H1 (cell line): Measurements from ENCODE around the gene EPS8L1. TPM values are rescaled to one million over a fixed set of nuclear protein-coding genes. Genes with fewer than 3 reads are reported as not detected.

Experiments
- CTCF ChIA-PET: fragments of 300-600 bp; sonication (Branson Sonifier 250); formaldehyde crosslinking; loops from one replicate; lab custom pipeline; 2021; ENCODE audit not compliant: partially characterized antibody; lab: Charles Lee
- POLR2A ChIA-PET: fragments of 300-600 bp; sonication (Branson Sonifier 250); formaldehyde crosslinking; loops from one replicate; lab custom pipeline; 2021; ENCODE audit warnings: inconsistent platforms; ENCODE audit not compliant: partially characterized antibody; lab: Charles Lee
- DNase-seq, 2 experiments: peaks; one replicate each; pipeline versions ENCODE4 v3.0.0 to v3.0.0-alpha.2; 2010 to 2022; ENCODE audit warnings: low spot score in 2 of 2, low read depth in 1 of 2, mixed read lengths in 1 of 2
- FAIRE-seq: peaks from 2 replicates; lab custom pipeline; 2011; peaks lifted over from hg19 to GRCh38; lab: Jason Lieb, UNC
- H2AFZ ChIP-seq: 2 replicates; pipeline ENCODE4 v1.8.1; 2012; ENCODE audit warnings: low read length, inconsistent platforms
- H2AK5ac ChIP-seq: 2 replicates; pipeline ENCODE4 v1.6.1; 2013; ENCODE audit warnings: low read depth, low read length
- H2BK120ac ChIP-seq: replicated peaks from 2 replicates; pipeline ENCODE3; 2013; ENCODE audit warnings: low read depth, low read length, inconsistent platforms
- H2BK12ac ChIP-seq: 2 replicates; pipeline ENCODE4 v1.6.1; 2013; ENCODE audit warnings: low read depth, low read length
- H2BK15ac ChIP-seq: 2 replicates; pipeline ENCODE4 v1.6.1; 2013; ENCODE audit warnings: low read length
- H2BK20ac ChIP-seq: 2 replicates; pipeline ENCODE4 v1.6.1; 2013; ENCODE audit warnings: low read length
- H2BK5ac ChIP-seq: 2 replicates; pipeline ENCODE4 v1.6.1; 2013; ENCODE audit warnings: low read depth, low read length
- H3K14ac ChIP-seq: 2 replicates; pipeline ENCODE4 v1.6.1; 2013; ENCODE audit warnings: inconsistent platforms; ENCODE audit not compliant: insufficient read length
- H3K18ac ChIP-seq: 2 replicates; pipeline ENCODE4 v1.6.1; 2013; ENCODE audit warnings: low read length; ENCODE audit errors: extremely low read depth
- H3K23ac ChIP-seq: 2 replicates; pipeline ENCODE4 v1.6.1; 2013; ENCODE audit warnings: inconsistent platforms; ENCODE audit not compliant: insufficient read length
- H3K23me2 ChIP-seq: 2 replicates; pipeline ENCODE4 v1.6.1; 2013; ENCODE audit warnings: low read depth, low read length
- H3K27ac ChIP-seq: 2 replicates; pipeline ENCODE4 v1.6.1; 2011; ENCODE audit warnings: low read depth, low read length, inconsistent platforms
- H3K27me3 ChIP-seq, 4 experiments: replicated peaks in 1 of 4; 1 replicate in 1 of 4; 2 replicates in 3 of 4; pipeline versions ENCODE4 v1.6.1 to v1.8.1; 2011 to 2013; ENCODE audit warnings: low read length in 3 of 4, mild to moderate bottlenecking in 3 of 4, inconsistent platforms in 2 of 4, mixed read lengths in 2 of 4, moderate library complexity in 1 of 4; ENCODE audit not compliant: control insufficient read depth in 3 of 4, insufficient read depth in 3 of 4; ENCODE audit errors: extremely low read depth in 1 of 4
- H3K36me3 ChIP-seq, 4 experiments: 2 replicates each; pipeline versions ENCODE4 v1.6.1 to v1.8.1; 2011 to 2013; ENCODE audit warnings: mild to moderate bottlenecking in 4 of 4, low read length in 3 of 4, moderate library complexity in 2 of 4, control low read depth in 1 of 4, inconsistent platforms in 1 of 4; ENCODE audit not compliant: insufficient read depth in 4 of 4, control insufficient read depth in 2 of 4
- H3K4ac ChIP-seq: replicated peaks from 2 replicates; pipeline ENCODE3; 2013; ENCODE audit warnings: low read length, low read depth, mixed read lengths, inconsistent platforms; ENCODE audit not compliant: insufficient read length
- H3K4me1 ChIP-seq, 4 experiments: replicated peaks in 1 of 4; 1 replicate in 1 of 4; 2 replicates in 3 of 4; pipeline versions ENCODE4 v1.6.1 to v1.8.1; 2011 to 2013; ENCODE audit warnings: low read length in 3 of 4, inconsistent platforms in 2 of 4, mixed read lengths in 1 of 4; ENCODE audit not compliant: insufficient read depth in 4 of 4, control insufficient read depth in 3 of 4
- H3K4me2 ChIP-seq, 2 experiments: 2 replicates each; pipeline versions ENCODE4 v1.6.1 to v1.8.1; 2011 to 2013; ENCODE audit warnings: low read depth in 2 of 2, low read length in 2 of 2, control low read depth in 1 of 2, inconsistent platforms in 1 of 2, mild to moderate bottlenecking in 1 of 2; ENCODE audit not compliant: insufficient read depth in 1 of 2
- H3K4me3 ChIP-seq, 4 experiments: fragments of 200-600, 300-600 bp in 1 of 4; sonication (generic), shearing (Covaris generic), sonication (Bioruptor Twin) in 1 of 4; 2 replicates each; pipeline versions ENCODE4 v1.5.1 to v1.8.1; 2011 to 2016; ENCODE audit warnings: low read length in 4 of 4, low read depth in 3 of 4, control low read depth in 2 of 4, inconsistent platforms in 2 of 4, mild to moderate bottlenecking in 2 of 4, mixed read lengths in 1 of 4, moderate library complexity in 1 of 4; ENCODE audit not compliant: insufficient read depth in 2 of 4; ENCODE audit errors: extremely low read depth in 1 of 4
- H3K56ac ChIP-seq: replicated peaks from 2 replicates; pipeline ENCODE3; 2013; ENCODE audit warnings: low read depth, mild to moderate bottlenecking, mixed read lengths, low read length, inconsistent platforms; ENCODE audit not compliant: insufficient read length
- H3K79me1 ChIP-seq: 2 replicates; pipeline ENCODE4 v1.6.1; 2013; ENCODE audit warnings: low read depth, low read length, control low read depth
- H3K79me2 ChIP-seq, 2 experiments: 2 replicates each; pipeline versions ENCODE4 v1.6.1 to v1.8.1; 2012 to 2013; ENCODE audit warnings: low read length in 2 of 2, mild to moderate bottlenecking in 2 of 2, inconsistent platforms in 1 of 2; ENCODE audit not compliant: insufficient read depth in 2 of 2, control insufficient read depth in 1 of 2
- H3K9ac ChIP-seq, 4 experiments: replicated peaks in 1 of 4; 1 replicate in 1 of 4; 2 replicates in 3 of 4; pipeline versions ENCODE4 v1.6.1 to v1.8.1; 2011 to 2013; ENCODE audit warnings: low read depth in 3 of 4, low read length in 3 of 4, control low read depth in 2 of 4, mild to moderate bottlenecking in 2 of 4, moderate library complexity in 2 of 4, inconsistent platforms in 1 of 4; ENCODE audit errors: extremely low read depth in 1 of 4
- H3K9me3 ChIP-seq, 2 experiments: 2 replicates each; pipeline versions ENCODE4 v1.6.1 to v1.8.1; 2012 to 2013; ENCODE audit warnings: mild to moderate bottlenecking in 2 of 2, moderate library complexity in 2 of 2, control low read depth in 1 of 2, inconsistent platforms in 1 of 2, low read depth in 1 of 2, low read length in 1 of 2, mixed read lengths in 1 of 2; ENCODE audit not compliant: insufficient read depth in 2 of 2
- H4K20me1 ChIP-seq, 2 experiments: replicated peaks in 1 of 2; 2 replicates each; pipeline versions ENCODE3 to v1.8.1; 2011 to 2013; ENCODE audit warnings: inconsistent platforms in 2 of 2, low read length in 2 of 2, mild to moderate bottlenecking in 1 of 2; ENCODE audit not compliant: insufficient read depth in 2 of 2, control insufficient read depth in 1 of 2
- H4K5ac ChIP-seq: 2 replicates; pipeline ENCODE4 v1.6.1; 2013; ENCODE audit warnings: low read length, low read depth, mixed read lengths, inconsistent platforms; ENCODE audit not compliant: insufficient read length
- H4K8ac ChIP-seq: 2 replicates; pipeline ENCODE4 v1.8.0; 2013; ENCODE audit warnings: mild to moderate bottlenecking, moderate library complexity, low read length, inconsistent platforms; ENCODE audit not compliant: insufficient read depth; ENCODE audit errors: extremely low read depth
- H4K91ac ChIP-seq: replicated peaks from 2 replicates; pipeline ENCODE3; 2013; ENCODE audit warnings: low read length, mixed read lengths, inconsistent platforms; ENCODE audit not compliant: insufficient read length
- HDAC2 ChIP-seq, 2 experiments: fragments of 300-600 bp in 1 of 2; sonication (generic) in 1 of 2; IDR thresholded peaks; 2 replicates each; pipeline ENCODE4 v1.6.1; 2011 to 2012; ENCODE audit warnings: low read depth in 2 of 2, low read length in 2 of 2, mild to moderate bottlenecking in 2 of 2, moderate library complexity in 2 of 2, borderline replicate concordance in 1 of 2, inconsistent platforms in 1 of 2
- KDM4A ChIP-seq: IDR thresholded peaks from one replicate; pipeline ENCODE4 v1.7.1; 2012; ENCODE audit warnings: low read depth, mild to moderate bottlenecking, moderate library complexity, low read length, inconsistent platforms; ENCODE audit not compliant: severe bottlenecking
- NRF1 ChIP-seq: IDR thresholded peaks from 2 replicates; pipeline ENCODE4 v1.6.1; 2011; ENCODE audit warnings: mild to moderate bottlenecking, low read depth, low read length, improper control_type of control experiment
- SP2 ChIP-seq: IDR thresholded peaks from 2 replicates; pipeline ENCODE4 v1.6.1; 2012; ENCODE audit warnings: mild to moderate bottlenecking, low read length, inconsistent platforms
- SUZ12 ChIP-seq: fragments of 200-600 bp; sonication (generic); IDR thresholded peaks from 2 replicates; pipeline ENCODE4 v1.6.1; 2012; ENCODE audit warnings: mild to moderate bottlenecking, inconsistent platforms, low read length, moderate library complexity, mixed read lengths
- TEAD4 ChIP-seq: IDR thresholded peaks from 2 replicates; pipeline ENCODE4 v1.6.1; 2012; ENCODE audit warnings: low read depth, low read length, inconsistent platforms, mixed read lengths
- WGBS, 2 experiments: shearing (Covaris generic) in 1 of 2; methylation state at CpG; one replicate each; pipeline versions ENCODE4 v1.1.6 to v1.1.7; 2013 to 2015; ENCODE audit warnings: low lambda C conversion rate in 2 of 2, mixed read lengths in 2 of 2, inconsistent platforms in 1 of 2, low coverage in 1 of 2, missing lambda C conversion rate in 1 of 2; ENCODE audit not compliant: insufficient replicate concordance in 2 of 2, insufficient coverage in 1 of 2, insufficient read length in 1 of 2; ENCODE audit errors: extremely low coverage in 1 of 2, missing lambda C conversion rate in 1 of 2; 5-methylcytosine and 5-hydroxymethylcytosine counted together
- polyA plus RNA-seq, 7 experiments: library from polyadenylated mRNA; depleted of rRNA in 3 of 7; stranded (reverse) in 5 of 7; unstranded in 2 of 7; fragments of >200 nt in 5 of 7; fragments of 200-250 nt in 2 of 7; gene quantifications; 1 replicate in 5 of 7; 2 replicates in 1 of 7; 4 replicates in 1 of 7; pipeline versions ENCODE4 v1.2.1 to v1.2.3, GENCODE V29; 2011 to 2013; ENCODE audit warnings: missing spikeins in 2 of 7, mixed read lengths in 2 of 7
- total RNA-seq: library from RNA; stranded (reverse); fragmentation: NEBNext Ultra II Directional; extraction: Animal tissue kit (Norgen Biotek cat#: 25700); gene quantifications from 2 replicates; pipeline ENCODE4 v1.2.1, GENCODE V29; 2021
- TF ChIP-seq, protein P1 (sequence below): IDR thresholded peaks from 2 replicates; pipeline ENCODE4 v1.6.1; 2012; ENCODE audit warnings: inconsistent platforms

The EPS8L1 gene
- total and polyA plus RNA-seq, 2 of the 8 experiments (the other 6 are each of a cell fraction or from before 2014, with no cell fraction given): 19.8 to 30.2 TPM

DNA sequence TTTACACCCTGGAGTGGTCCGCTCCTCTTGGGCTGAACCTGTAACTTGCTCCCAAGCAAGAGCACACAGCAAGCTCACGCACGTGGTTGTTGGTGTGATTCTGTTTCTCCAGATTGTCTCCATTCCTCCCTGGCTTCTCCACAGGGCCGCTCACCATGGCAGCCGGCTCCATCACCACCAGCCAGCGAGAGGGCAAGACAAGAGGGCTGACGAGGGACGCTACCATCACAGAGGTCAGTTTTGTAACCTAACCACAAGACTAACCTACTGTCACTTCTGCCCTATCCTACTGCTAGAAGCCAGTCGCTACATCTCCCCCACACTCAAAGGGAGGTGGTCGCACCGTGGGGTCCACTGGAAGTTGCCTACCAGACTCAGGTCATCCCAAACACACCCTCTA, 33.0 kb upstream of the EPS8L1 start:
- H3K14ac ChIP-seq: no peak overlapping the region
- H2BK20ac ChIP-seq: no peak overlapping the region
- no peak overlapping the region for H2BK12ac ChIP-seq
- H3K27me3 ChIP-seq: no peaks in the 10 kb centered on the region; a peak in 1 of 7 replicates
- H2BK120ac ChIP-seq: no peak overlapping the region
- H3K36me3 ChIP-seq: peaks cover 7 to 43% (median 21%) of the 10 kb centered on the region in 4 experiments
- POLR2A ChIA-PET: interaction anchor here (1.0 to 1.2 kb wide), 2 partner anchors 12 to 149 kb away, joined by 3 read pairs; no protein-coding TSS in a partner anchor
- no peaks in the 10 kb centered on the region for H3K9me3 ChIP-seq
- no peak overlapping the region for H2AFZ ChIP-seq
- no peak overlapping the region for H3K56ac ChIP-seq
- 69% methylated on average over 11 of the region's 11 CpGs; no CpG with 5 or more reads in 1 of the 2 experiments for WGBS, 2 experiments
- peaks cover 2% of the 10 kb centered on the region; the same call in 1 of the 2 replicates for H3K79me1 ChIP-seq
- no peak overlapping the region for H3K9ac ChIP-seq
- no peak overlapping the region for H2BK15ac ChIP-seq
- H3K18ac ChIP-seq: no peak overlapping the region
- H4K20me1 ChIP-seq: peaks cover 3 to 6% of the 10 kb centered on the region in 2 experiments
- no peak overlapping the region for H4K91ac ChIP-seq
- no peaks in the 10 kb centered on the region; the same call in 1 of the 2 replicates for H3K23me2 ChIP-seq
- DNase-seq (no peak), FAIRE-seq (no peak)
- no peak overlapping the region for H3K27ac ChIP-seq
- no peak overlapping the region for H3K4me2 ChIP-seq
- H2AK5ac ChIP-seq: no peak overlapping the region
- no peak overlapping the region for H4K5ac ChIP-seq
- no peak overlapping the region for H3K4me3 ChIP-seq
- no peak overlapping the region; the same call in 1 of the 2 replicates for H2BK5ac ChIP-seq
- TF ChIP-seq, protein P1, sequence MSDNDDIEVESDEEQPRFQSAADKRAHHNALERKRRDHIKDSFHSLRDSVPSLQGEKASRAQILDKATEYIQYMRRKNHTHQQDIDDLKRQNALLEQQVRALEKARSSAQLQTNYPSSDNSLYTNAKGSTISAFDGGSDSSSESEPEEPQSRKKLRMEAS: no peak
- TF ChIP-seq SP2 (no peak), TEAD4 (no peak), KDM4A (no peak), SUZ12 (no peak), NRF1 (no peak), HDAC2 (IDR thresholded peaks at IDR 0.05; ENCODE audit: borderline replicate concordance in 1 of 2, low read depth in 2 of 2, low read length in 2 of 2) (no peak)
- H3K79me2 ChIP-seq: no peaks in the 10 kb centered on the region
- H3K4ac ChIP-seq: no peak overlapping the region
- no peak overlapping the region for H4K8ac ChIP-seq
- CTCF ChIA-PET: no interaction called here
- H3K4me1 ChIP-seq: peaks cover 0 to 3% (median 0%) of the 10 kb centered on the region in 4 experiments; a peak in 2 of 7 replicates
- no peak overlapping the region for H3K23ac ChIP-seq
